GM18519 (cell line): ENCODE data around the gene TTLL1.
"Not testable (repeated sequence)": the region's sequence is repeated elsewhere in the genome, so short reads cannot be mapped to it uniquely, and the experiment has no call there.

Source experiments
- ATAC-seq: cut with Tn5 transposase; IDR thresholded peaks from one replicate; pipeline ENCODE4 v1.9.1; 2021; ENCODE audit warnings: mild to moderate bottlenecking, moderate library complexity; ENCODE audit not compliant: unreplicated experiment, low FRiP score

Gene TTLL1

GRCh38 chr22:42996646-42997365, 92.4 kb downstream of the TTLL1 start:
- no peak for ATAC-seq

DNA sequence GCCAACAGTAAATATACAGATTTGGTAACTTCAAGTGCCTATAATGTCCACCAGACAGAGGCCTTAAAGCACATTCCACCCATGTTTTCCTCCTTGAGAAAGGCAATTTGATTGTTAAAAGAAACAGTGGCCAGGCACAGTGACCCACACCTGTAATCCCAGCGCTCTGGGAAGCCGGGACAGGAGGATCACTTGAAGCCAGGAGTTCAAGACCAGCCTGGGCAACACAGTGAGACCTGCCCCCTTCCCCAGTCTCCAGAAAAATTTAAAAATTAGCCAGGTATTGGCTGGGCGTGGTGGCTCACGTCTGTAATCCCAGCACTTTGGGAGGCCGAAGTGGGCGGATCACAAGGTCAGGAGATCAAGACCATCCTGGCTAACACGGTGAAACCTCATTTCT, 93.5 kb downstream of the TTLL1 start:
- not testable (repeated sequence) for ATAC-seq

DNA sequence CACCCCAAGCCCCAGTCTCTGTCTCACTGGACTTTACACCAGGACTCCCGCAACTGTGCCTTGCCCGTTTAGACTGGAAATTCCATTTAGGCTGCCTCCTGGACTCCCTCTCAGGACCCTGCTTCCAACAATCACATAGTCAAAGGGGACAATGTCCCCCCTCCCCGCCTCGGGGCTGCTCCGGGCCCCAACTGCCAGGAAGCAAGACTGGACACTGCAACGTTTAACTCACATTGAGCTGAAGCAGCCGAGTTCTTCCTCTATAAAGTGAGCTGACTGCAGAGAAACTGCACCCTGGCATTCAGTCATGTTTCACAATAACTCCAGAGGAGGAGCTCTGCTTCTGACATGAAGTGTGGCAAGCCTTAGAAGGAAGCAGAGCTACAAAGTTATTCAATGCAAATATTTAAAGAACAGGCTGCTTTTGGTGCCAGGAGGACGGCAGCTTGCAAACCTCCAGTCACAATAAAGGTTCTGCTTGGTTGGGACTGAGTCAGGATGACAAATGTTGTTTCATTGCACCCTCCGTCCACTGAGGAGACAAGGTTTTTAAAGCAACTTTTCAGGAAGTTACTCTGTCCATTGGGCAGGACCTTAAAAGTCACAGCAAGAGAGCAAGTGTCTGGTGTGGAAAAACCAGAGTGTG, 94.2 kb downstream of the TTLL1 start:
- ATAC-seq = no peak

- no peak for ATAC-seq
Measured at GRCh38 chr22:42994276-42994916, 94.8 kb downstream of the TTLL1 start.

DNA sequence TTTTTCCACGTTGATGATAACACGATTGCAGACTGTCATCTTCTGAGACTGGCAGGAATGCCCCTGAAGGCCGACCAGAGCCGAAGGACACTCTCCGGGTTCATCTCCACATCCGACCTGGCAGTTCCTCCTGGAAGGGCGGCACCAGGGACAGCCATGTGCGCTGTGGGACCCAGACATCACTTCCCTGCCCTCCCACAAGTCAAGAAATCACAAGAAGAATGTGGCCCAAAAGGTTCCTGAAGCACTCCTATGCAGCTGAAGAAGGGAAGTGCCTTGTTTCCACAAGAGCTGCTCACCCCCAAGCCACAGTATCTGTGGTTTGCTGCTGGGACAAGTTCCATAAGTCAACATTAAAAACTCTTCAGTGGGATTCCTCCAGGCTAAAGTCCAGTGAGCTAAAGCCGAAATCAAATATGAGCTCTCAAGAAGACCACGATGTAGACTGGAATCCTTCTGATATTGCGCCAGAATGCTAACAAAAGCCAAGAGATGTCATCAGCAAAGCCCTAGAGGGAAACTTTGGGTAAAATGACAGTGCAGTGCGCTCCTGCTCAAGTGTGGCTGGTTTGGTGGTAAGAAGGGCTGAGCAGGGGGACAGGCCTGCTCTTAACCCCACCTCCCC, 95.4 kb downstream of the TTLL1 start:
- no peak for ATAC-seq

DNA sequence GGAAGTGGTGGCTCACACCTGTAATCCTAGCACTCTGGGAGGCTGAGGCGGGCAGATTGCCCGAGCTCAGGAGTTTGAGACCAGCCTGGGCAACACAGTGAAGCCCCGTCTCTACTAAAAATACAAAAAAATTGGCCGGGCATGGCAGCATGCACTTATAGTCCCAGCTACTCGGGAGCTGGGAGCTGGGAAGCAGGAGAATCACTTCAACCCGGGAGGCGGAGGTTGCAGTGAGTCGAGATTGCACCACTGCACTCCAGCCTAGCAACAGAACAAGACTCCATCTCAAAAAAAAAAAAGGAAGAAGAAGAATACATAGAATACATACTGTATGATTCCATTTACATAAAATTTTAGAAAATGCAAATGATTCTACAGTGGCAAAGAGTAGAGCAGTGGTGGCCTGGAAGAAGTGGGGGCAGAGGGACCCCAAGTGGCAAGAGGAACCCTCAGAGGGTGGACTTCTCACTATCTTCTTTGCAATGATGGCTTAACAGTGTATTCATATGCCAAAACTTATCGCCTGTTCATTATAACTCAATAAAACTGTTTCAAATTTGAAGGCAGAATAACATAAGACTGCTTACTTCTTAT, 96.2 kb downstream of the TTLL1 start:
- no peak for ATAC-seq

GRCh38 chr22:42992092-42992491, 97.1 kb downstream of the TTLL1 start:
- ATAC-seq = no peak

- no peak for ATAC-seq
Measured at GRCh38 chr22:42991010-42991651, 98.1 kb downstream of the TTLL1 start.

DNA sequence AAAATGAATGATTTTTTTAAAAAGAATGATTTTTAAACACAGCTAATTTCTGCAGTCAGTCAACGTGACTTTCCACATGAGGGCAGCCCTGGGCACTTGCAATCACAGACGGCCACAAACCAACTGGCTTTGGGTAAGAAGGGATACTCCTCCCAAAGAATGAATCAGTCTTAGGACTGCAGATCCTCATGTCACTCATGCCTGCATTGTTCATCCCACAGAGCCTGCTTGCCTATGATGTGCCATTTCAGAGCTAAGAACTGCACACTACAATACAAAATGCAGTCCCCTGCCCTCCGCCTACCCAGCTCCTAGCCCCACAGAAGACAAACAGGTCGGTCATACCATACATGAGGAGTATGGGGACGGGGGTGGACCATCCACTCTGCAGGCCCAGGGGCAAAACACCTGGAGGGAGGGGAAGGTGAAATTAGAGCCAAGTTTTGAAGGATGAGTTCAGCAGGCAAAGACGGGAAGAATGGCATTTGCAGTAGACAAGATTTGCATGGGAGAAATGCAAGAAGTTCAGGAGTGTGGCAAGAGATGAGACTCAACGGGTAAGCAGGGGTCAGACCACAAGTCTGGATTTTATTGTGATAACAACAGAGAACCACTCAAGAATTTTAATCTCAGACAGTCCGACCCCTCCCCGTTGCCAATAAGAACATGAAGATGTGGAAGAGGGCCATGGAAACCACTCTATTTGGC, 98.9 kb downstream of the TTLL1 start:
- no peak for ATAC-seq
